ENCODE data around the gene S100A4.
"Not testable (repeated sequence)": the region's sequence is repeated elsewhere in the genome, so short reads cannot be mapped to it uniquely, and the experiment has no call there.

S100A4 gene

GRCh38 chr1:153532181-153532580, 13.4 kb downstream of the S100A4 start:
- peak in 1 of 2 experiments; percentile 5 for DNase-seq

GRCh38 chr1:153531638-153532037, 14.0 kb downstream of the S100A4 start:
- no peak for DNase-seq

- DNase-seq, result no peak
These were observed 17.9 kb downstream of the S100A4 start for GRCh38 chr1:153527683-153528040.

GRCh38 chr1:153527023-153527682, 18.5 kb downstream of the S100A4 start:
- no peak for DNase-seq

GRCh38 chr1:153526132-153526543, 19.5 kb downstream of the S100A4 start:
- DNase-seq, result no peak

GRCh38 chr1:153525088-153525728, 20.4 kb downstream of the S100A4 start:
- DNase-seq, result no peak

GRCh38 chr1:153522353-153523048, 23.1 kb downstream of the S100A4 start:
- DNase-seq, result not testable (repeated sequence)

GRCh38 chr1:153521808-153522207, 23.8 kb downstream of the S100A4 start:
- DNase-seq, result not testable (repeated sequence)

- DNase-seq, result no peak
These were observed 24.7 kb downstream of the S100A4 start for GRCh38 chr1:153520818-153521476.

- DNase-seq, result not testable (repeated sequence)
These were observed 25.4 kb downstream of the S100A4 start for GRCh38 chr1:153520137-153520691.

GRCh38 chr1:153519242-153519641, 26.4 kb downstream of the S100A4 start:
- no peak for DNase-seq

- DNase-seq, result no peak
These were observed 29.9 kb downstream of the S100A4 start for GRCh38 chr1:153515504-153516394.

GRCh38 chr1:153513666-153514065, 31.9 kb downstream of the S100A4 start:
- DNase-seq, result no peak

- no peak for DNase-seq
These were observed 32.6 kb downstream of the S100A4 start for GRCh38 chr1:153513023-153513422.

- DNase-seq, result peak in 1 of 2 experiments; percentile 47
These were observed 34.6 kb downstream of the S100A4 start for GRCh38 chr1:153510984-153511410.

- DNase-seq, result peak in 1 of 2 experiments; percentile 6
These were observed 35.8 kb downstream of the S100A4 start for GRCh38 chr1:153509729-153510354.

- no peak for DNase-seq
These were observed 36.6 kb downstream of the S100A4 start for GRCh38 chr1:153509036-153509435.

GRCh38 chr1:153507926-153508583, 37.6 kb downstream of the S100A4 start:
- DNase-seq, result no peak

- DNase-seq, result no peak
These were observed 38.7 kb downstream of the S100A4 start for GRCh38 chr1:153506831-153507413.

- DNase-seq, result no peak
These were observed 39.2 kb downstream of the S100A4 start for GRCh38 chr1:153506386-153506785.

GRCh38 chr1:153505576-153505975, 40.0 kb downstream of the S100A4 start:
- no peak for DNase-seq
